Heart left ventricle (tissue), 13 donors: ENCODE data around the gene COL4A5.

ENCODE experiments used
- POLR2A ChIP-seq, 2 donors: fragments of 450-650 bp; IDR thresholded peaks; one replicate each; pipeline ENCODE4 v1.6.1; 2017; ENCODE audit warnings: antibody characterized with exemption in 2 of 2, mild to moderate bottlenecking in 2 of 2, moderate library complexity in 2 of 2
- TF ChIP-seq, protein P1 (sequence below), 12 donors: fragments of 200-600 bp; sonication (generic) in 4 of 12; IDR thresholded peaks; one replicate each; pipeline versions ENCODE4 v1.5.0 to v1.8.0; 2018 to 2022; ENCODE audit warnings: antibody characterized with exemption in 12 of 12, mild to moderate bottlenecking in 5 of 12
- donor health status: ischemic (EF 13 %, LVEDD 7.1; RV severe dilation, severe dysfunction).
- donor health status: DM: no; HTN: yes; CAD: no.
- donor health status: DM: no; HTN: no; CAD: no.
- donor health status: ischemic (EF 25% LVEDD 6.9; RV normal size, moderate dysfunction).
- donor health status: ischemic (EF 25% LVEDD 5.7; RV mildly dilated, moderate dysfunction).
- donor health status: ischemic (EF 35%, LVEDD 5.7; RV mildly dilated, moderate dysfunction).
- donor health status: nonischemic (EF 11% LVEDD 7.7; RV severe dilation, severe dysfunction).
- donor health status: DM: yes; HTN: yes; CAD: no.
- donor health status: PGD.
- donor health status: ischemic (EF 29% LVEDD 5.4; RV normal size, mild dysfunction).
- donor health status: nonischemic (EF 23%, LVEDD 6.1; RV moderate dilation, normal function).

- TF ChIP-seq, protein P1, sequence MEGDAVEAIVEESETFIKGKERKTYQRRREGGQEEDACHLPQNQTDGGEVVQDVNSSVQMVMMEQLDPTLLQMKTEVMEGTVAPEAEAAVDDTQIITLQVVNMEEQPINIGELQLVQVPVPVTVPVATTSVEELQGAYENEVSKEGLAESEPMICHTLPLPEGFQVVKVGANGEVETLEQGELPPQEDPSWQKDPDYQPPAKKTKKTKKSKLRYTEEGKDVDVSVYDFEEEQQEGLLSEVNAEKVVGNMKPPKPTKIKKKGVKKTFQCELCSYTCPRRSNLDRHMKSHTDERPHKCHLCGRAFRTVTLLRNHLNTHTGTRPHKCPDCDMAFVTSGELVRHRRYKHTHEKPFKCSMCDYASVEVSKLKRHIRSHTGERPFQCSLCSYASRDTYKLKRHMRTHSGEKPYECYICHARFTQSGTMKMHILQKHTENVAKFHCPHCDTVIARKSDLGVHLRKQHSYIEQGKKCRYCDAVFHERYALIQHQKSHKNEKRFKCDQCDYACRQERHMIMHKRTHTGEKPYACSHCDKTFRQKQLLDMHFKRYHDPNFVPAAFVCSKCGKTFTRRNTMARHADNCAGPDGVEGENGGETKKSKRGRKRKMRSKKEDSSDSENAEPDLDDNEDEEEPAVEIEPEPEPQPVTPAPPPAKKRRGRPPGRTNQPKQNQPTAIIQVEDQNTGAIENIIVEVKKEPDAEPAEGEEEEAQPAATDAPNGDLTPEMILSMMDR (IDR thresholded peaks at IDR 0.05): no peak
- no peak for TF ChIP-seq POLR2A (IDR thresholded peaks at IDR 0.05)
Measured at GRCh38 chrX:108484251-108484650, 44.6 kb downstream of the COL4A5 start.
